Activated B cell treated with CpG ODN at 0.5 μM for 24 hours (primary cell): ENCODE data around the gene SLC25A42. TPM values are rescaled to one million over a fixed set of nuclear protein-coding genes. Genes with fewer than 3 reads are reported as not detected.

ENCODE experiments used
- ATAC-seq: fragments of 200-7000 bp; cut with Tn5 transposase; one replicate; pipeline ENCODE4 v1.10.0; 2021; ENCODE audit warnings: low read depth, mild to moderate bottlenecking, moderate library complexity
- CTCF ChIA-PET: fragments of 350-600 bp; sonication (Branson Sonifier 250); formaldehyde crosslinking; loops from one replicate; lab custom pipeline; 2021; ENCODE audit warnings: antibody characterized with exemption; lab: Charles Lee
- POLR2A ChIA-PET: fragments of 350-600 bp; sonication (Branson Sonifier 250); formaldehyde crosslinking; loops from one replicate; lab custom pipeline; 2021; ENCODE audit warnings: antibody characterized with exemption; lab: Charles Lee
- DNase-seq: peaks from one replicate; pipeline ENCODE4 v3.0.0; 2022
- H3K27ac Mint-ChIP-seq: one replicate; pipeline ENCODE4 v1.8.0; 2020; ENCODE audit warnings: mixed read lengths
- H3K27me3 Mint-ChIP-seq: one replicate; pipeline ENCODE4 v1.8.0; 2021; ENCODE audit warnings: mixed read lengths
- H3K36me3 Mint-ChIP-seq: one replicate; pipeline ENCODE4 v1.8.0; 2021; ENCODE audit warnings: low read depth, mixed read lengths
- H3K4me1 Mint-ChIP-seq: one replicate; pipeline ENCODE4 v1.8.0; 2021; ENCODE audit warnings: mixed read lengths
- H3K4me3 Mint-ChIP-seq: one replicate; pipeline ENCODE4 v1.8.0; 2020; ENCODE audit warnings: mild to moderate bottlenecking, mixed read lengths
- H3K9me3 Mint-ChIP-seq: one replicate; pipeline ENCODE4 v1.8.0; 2020; ENCODE audit warnings: mixed read lengths
- intact Hi-C: fragments of 100-400 bp; cut with micrococcal nuclease; formaldehyde crosslinking; loops from one replicate; pipeline ENCODE4 v1.15.1; 2024
- total RNA-seq: library from RNA; stranded (reverse); gene quantifications from 2 replicates; pipeline ENCODE4 v1.2.3, GENCODE V29; 2022
- TF ChIP-seq, protein P1 (sequence below): fragments of 200-600 bp; IDR thresholded peaks from one replicate; pipeline ENCODE4 v1.8.0; 2022; ENCODE audit warnings: antibody characterized with exemption, mild to moderate bottlenecking

SLC25A42 gene
- total RNA-seq, 1 donor from 2014 or later, result 17.5 TPM

DNA sequence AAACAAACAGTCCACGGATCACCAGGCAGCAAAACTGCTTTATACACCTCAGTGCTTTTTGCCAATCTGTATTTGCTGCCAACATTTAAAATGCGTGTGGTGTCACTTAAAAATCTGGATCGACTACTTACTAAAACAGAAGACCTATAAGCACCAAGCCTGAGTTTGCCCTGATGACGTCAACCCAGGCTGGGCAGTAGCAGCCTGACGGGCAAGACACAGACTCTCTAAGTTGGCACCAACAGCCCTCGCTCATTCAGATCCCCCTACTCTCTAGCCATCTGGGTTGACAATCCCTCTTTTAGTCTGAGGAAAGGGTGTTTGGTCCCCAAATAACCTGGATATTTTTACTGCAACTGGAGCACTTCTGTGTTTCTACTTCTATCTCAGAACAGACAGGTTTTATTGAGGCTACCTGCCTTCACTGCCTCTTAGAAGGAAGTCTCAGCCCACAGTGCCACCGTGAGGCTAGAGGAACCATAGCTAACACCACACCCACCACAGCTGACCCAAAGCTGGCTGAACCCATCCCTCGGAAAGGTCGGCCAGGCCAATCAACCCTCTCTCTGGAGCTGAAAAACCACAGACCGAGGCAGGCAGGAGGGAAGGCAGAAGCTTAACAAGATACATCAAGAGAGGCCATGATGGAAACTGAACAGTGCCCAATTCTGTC is 37.4 kb upstream of the SLC25A42 start:
- intact Hi-C loops, result no loop called here
- ChIA-PET POLR2A (no interaction called here), CTCF (no interaction called here)
- H3K36me3 Mint-ChIP-seq, result peaks cover 75% of the 10 kb centered on the region
- no peaks in the 10 kb centered on the region for H3K27me3 Mint-ChIP-seq
- ATAC-seq (no peak), DNase-seq (no peak)
- no peak overlapping the region for H3K27ac Mint-ChIP-seq
- peaks cover 7% of the 10 kb centered on the region for H3K4me1 Mint-ChIP-seq
- no peaks in the 10 kb centered on the region for H3K9me3 Mint-ChIP-seq
- TF ChIP-seq, protein P1, sequence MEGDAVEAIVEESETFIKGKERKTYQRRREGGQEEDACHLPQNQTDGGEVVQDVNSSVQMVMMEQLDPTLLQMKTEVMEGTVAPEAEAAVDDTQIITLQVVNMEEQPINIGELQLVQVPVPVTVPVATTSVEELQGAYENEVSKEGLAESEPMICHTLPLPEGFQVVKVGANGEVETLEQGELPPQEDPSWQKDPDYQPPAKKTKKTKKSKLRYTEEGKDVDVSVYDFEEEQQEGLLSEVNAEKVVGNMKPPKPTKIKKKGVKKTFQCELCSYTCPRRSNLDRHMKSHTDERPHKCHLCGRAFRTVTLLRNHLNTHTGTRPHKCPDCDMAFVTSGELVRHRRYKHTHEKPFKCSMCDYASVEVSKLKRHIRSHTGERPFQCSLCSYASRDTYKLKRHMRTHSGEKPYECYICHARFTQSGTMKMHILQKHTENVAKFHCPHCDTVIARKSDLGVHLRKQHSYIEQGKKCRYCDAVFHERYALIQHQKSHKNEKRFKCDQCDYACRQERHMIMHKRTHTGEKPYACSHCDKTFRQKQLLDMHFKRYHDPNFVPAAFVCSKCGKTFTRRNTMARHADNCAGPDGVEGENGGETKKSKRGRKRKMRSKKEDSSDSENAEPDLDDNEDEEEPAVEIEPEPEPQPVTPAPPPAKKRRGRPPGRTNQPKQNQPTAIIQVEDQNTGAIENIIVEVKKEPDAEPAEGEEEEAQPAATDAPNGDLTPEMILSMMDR, result no peak
- H3K4me3 Mint-ChIP-seq, result no peak overlapping the region

DNA sequence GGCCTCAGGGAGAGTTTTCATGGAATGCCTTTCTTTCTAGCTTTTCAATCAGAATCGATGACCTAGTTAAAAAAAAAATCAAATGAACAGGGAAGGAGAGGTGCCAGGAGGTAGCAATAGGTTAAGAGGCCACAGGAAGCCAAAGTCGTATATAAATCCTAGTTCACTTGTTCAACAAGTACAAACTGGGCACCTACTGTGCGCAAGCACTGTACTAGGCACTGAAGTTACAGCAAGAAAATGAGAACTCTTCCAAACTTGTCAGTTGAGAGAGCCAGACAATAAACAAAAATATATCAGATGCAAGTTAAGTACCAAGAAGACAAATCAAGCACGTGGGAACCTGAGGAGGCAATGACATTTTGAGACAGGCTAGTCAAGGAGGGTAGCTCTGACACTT is 36.6 kb upstream of the SLC25A42 start:
- ChIA-PET POLR2A (interaction anchor here (0.6 kb wide), 1 partner anchor 1416 kb away, joined by 3 read pairs; no protein-coding TSS in a partner anchor), CTCF (no interaction called here)
- DNase-seq (no peak), ATAC-seq (no peak)
- H3K36me3 Mint-ChIP-seq, result peaks cover 74% of the 10 kb centered on the region
- no peaks in the 10 kb centered on the region for H3K9me3 Mint-ChIP-seq
- TF ChIP-seq, protein P1, result no peak
- peaks cover 13% of the 10 kb centered on the region for H3K4me1 Mint-ChIP-seq
- H3K27me3 Mint-ChIP-seq, result no peaks in the 10 kb centered on the region
- H3K4me3 Mint-ChIP-seq, result no peak overlapping the region
- intact Hi-C loops, result no loop called here
- no peak overlapping the region for H3K27ac Mint-ChIP-seq

DNA sequence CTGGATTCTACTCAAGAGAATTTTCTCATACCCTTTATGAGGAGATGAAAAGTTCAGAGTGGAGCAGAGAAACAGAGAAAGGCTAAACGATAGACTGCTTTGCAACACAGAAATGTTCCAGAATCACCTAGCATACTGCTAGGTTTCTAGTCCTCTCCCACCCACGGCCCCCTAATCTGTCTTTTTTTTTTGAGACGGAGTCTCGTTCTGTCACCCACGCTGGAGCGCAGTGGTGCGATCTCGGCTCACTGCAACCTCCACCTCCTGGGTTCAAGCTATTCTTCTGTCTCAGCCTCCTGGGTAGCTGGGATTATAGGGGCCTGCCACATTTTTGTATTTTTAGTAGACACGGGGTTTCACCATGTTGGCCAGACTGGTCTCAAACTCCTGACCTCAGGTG is 35.3 kb upstream of the SLC25A42 start:
- intact Hi-C loops, result no loop called here
- Mint-ChIP-seq H3K27me3 (no peaks in the 10 kb centered on the region), H3K27ac (no peak overlapping the region), H3K4me1 (peaks cover 17% of the 10 kb centered on the region), H3K36me3 (peaks cover 65% of the 10 kb centered on the region), H3K9me3 (no peaks in the 10 kb centered on the region), H3K4me3 (no peak overlapping the region)
- ChIA-PET CTCF (no interaction called here), POLR2A (no interaction called here)
- TF ChIP-seq, protein P1, result no peak
- ATAC-seq, result no peak
- DNase-seq, result no peak

DNA sequence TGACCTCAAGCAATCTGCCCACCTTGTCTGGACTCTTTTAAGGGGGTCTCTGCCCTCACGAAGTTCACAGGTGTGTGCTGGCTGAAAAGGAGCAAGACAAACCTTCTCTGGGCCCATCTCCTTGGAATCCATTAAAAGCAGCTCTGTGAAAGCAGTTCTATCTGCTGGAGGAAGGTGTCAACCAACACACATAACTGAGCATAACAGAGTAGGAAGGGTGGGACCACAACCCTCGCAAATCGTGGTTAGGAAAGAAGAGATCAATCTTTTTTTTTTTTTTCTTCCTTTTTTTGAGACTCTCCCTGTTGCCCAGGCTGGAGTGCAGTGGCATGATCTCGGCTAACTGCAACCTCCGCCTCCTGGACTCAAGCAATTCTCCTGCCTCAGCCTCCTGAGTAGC is 31.9 kb upstream of the SLC25A42 start:
- CTCF ChIA-PET, result no interaction called here
- H3K4me1 Mint-ChIP-seq, result peaks cover 31% of the 10 kb centered on the region
- POLR2A ChIA-PET, result interaction anchor here (0.7 to 0.8 kb wide), 2 partner anchors 9 to 412 kb away, joined by 4 to 6 read pairs; no protein-coding TSS in a partner anchor

More for the DNA sequence above, 31.9 kb upstream of the SLC25A42 start:
- peaks cover 36% of the 10 kb centered on the region for H3K36me3 Mint-ChIP-seq
- H3K9me3 Mint-ChIP-seq, result no peaks in the 10 kb centered on the region
- DNase-seq (no peak), ATAC-seq (no peak)
- H3K27me3 Mint-ChIP-seq, result no peaks in the 10 kb centered on the region
- intact Hi-C loops, result loop anchor here (5.0 kb wide), 1 partner anchor 395 kb away; the partner anchor contains the start of gene KLHL26
- peak overlapping the region; percentile 92 for H3K4me3 Mint-ChIP-seq
- TF ChIP-seq, protein P1, result no peak
- no peak overlapping the region for H3K27ac Mint-ChIP-seq
